Activated CD8-positive, alpha-beta memory T cell treated with anti-CD3 and anti-CD28 coated beads, Interleukin-2, amount 50 U/mL, for 24 hours (primary cell): ENCODE measurements around the gene ARFIP1.

Experiments
- DNase-seq: peaks from one replicate; pipeline ENCODE4 v3.0.0-alpha.2; 2020; ENCODE audit errors: extremely low read depth

The ARFIP1 gene

DNA sequence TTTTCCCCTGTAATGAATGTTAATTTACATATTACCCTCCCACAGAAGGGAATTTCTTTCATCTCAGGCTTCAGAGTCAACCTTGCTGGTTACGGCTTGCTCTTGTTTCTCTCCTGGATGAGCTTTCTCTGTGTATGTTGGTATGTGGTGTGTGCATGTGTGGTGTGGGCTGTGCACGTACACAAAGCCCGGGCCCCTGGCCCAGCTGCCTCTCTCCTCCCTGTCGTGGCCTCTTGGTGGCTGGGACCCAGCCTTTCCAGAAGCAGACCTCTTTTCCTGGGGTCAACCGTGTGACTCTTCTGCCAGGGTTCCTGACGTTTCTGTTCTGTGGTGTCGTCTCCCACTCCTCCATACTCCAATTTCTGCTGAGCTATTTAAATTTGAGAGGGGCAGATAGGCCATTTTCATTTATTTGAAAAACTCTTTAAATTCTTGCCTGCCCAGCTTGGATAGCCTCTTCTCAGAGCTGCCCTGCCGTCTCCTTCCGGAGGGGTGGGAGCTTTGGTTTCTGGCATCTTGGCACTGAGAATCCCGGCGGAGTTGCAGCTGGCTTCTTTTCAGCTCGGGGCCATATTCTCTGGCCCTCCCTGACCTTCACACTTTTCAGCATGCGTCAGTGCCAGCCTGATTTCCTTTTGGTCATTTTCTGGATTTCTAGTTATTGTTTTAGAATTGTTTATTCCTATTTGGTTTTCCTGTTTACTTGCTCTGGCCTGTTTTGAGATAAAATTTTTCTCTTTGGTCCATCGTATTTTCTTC lies 181.4 kb downstream of the ARFIP1 start:
- no peak for DNase-seq

GRCh38 chr4:152961773-152962115 lies 182.0 kb downstream of the ARFIP1 start:
- DNase-seq, result no peak
